NCI-H748 treated with DMSO at 0.1 percent for 48 hours (cell line): ENCODE measurements around the gene ASS1.

Experiments used
- DNase-seq: peaks from one replicate; lab custom pipeline; 2025; lab: John Stamatoyannopoulos, UW

ASS1 gene

DNA sequence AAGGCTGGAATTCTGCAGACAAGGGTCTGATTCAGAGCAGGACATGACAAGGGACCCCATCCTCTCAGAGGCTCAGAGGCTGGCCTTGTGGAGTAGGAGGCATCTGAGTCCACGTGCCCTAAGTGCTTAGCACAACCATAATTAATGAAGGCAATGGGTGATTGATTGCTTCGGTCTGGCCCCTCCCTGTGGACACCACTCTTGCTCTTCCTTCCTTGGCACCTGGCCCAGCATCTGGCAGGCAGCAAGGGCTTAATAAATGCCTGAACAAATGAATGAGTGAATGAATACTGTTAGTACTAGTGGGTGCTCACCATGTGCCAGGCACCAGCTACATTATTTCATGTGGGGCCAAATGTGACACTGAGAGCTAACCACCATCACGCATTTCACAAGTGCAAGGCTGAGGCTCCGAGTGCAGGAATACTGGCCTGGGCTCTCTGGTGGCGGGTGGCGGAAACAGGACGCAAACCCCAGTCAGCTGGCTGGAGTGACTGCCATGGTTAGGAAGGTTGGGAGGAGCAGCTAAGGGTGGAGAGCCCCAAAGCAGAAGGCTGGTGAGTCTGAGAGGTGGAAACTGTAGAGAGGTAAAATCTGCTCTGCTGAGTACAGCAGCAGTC, 53.6 kb downstream of the ASS1 start:
- peak; percentile 27 for DNase-seq

DNA sequence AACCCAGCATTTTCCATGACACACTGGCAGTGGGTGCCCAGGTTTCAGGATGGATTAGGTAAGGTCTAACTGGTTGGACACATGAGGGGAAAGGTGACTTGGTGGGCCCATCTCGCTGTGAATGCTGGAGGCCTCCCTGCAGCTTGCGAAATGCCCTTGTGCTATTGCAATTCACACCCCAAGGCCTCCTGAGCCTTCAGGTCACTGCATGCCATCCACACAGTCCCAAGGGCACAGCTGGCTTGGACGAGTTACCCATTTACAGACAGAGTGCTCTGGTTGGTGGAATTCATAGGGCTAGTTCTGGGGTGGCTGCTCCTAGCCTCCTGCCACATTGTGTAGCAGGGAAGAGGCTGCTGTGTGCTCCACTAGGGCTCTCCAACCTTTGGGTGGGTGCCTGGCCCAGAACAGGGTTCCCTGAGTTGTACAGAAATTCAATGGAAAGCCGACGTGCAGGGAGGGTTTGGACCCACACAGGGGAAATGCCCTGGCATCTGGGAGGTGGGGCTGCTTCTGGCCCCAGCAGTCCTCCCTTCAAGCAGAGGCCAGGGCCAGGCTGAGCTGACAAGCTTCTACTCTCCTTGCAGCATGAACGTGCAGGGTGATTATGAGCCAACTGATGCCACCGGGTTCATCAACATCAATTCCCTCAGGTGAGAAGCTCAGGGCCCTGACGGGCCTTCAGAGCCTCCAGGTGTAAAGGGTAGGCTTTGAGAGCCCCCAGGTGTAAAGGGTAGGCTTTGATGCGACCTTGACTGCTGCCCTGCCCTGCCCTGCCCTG, 54.3 kb downstream of the ASS1 start:
- no peak for DNase-seq

DNA sequence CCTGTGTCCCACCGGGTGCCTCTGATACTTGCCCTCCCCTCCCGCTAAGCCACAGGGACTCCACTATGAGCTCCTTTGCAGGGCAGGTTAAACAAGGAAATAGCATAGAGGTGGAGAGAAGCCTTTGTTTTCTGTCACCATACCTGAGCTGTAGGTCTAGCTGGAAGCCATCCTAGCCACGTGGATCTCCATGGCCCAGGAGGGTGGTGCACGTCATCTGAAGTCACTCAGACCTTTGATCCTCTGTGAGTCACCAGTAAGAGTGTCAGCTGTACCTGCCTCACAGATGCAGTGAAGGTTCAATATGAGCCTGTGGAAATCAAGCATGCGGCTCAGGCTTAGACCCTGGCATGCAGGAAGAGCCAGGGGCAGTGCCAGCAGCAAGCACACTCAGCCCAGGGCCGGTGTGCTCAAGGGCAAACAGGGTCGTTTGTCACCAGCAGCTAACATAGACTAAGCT, 55.1 kb downstream of the ASS1 start:
- DNase-seq, result no peak

GRCh38 chr9:130500340-130501180, 55.8 kb downstream of the ASS1 start:
- DNase-seq, result peak; percentile 92

DNA sequence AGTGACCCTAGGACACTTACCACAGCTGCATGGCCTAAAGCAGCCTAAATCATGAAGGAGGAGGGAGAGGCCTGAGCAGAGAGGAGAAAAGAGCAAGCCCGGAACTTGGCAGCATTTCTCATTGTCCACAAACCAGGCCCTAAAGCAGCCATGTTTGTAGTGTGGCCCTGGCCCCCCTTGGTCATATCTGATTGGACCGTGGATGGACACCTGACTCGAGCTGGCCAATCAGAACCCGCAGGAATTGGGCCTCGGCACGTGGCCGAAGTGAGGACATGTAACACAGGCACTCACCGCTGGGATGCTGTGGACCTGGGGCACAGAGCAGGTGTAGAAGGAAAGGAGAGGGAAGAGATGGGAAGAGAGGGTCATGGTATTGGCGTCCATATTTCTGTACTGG, 56.9 kb downstream of the ASS1 start:
- no peak for DNase-seq

GRCh38 chr9:130508218-130508617, 63.5 kb downstream of the ASS1 start:
- no peak for DNase-seq

DNA sequence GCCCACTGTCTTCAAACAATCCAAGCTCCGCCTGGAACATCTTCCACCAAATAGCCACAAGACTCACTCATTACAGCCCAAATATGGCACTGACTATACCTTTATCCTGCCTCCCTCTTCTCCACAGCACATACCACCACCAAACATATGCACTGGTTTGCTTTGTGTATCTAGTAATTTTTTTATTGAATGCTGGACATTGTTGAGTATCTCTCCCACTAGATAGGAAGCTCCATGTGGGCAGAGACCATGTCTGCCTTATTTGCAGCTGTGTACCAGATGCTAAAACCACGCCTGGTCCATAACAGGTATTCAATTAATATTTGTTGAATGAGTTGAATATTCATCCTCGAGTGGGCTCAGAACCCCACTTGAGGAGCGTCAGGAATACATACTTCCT, 67.4 kb downstream of the ASS1 start:
- DNase-seq, result no peak

DNA sequence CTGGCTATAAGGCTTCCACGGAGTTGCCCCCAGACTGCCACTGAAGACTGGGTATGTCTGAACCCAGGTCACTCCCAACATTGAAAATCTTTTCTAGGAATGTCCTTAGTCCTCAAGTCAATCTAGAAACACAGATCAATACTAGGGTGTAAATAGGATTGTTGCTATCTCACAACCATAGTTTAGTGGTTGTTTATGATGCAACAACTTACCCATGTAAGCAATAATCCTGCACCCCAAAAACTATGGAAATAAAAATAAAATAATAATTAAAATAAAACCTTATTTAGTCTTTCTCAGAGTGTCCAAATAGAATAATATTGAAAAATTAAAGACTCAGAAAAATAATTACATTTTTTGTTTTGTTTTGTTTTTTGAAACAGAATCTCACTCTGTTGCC, 68.3 kb downstream of the ASS1 start:
- no peak for DNase-seq

- DNase-seq, result no peak
These were observed 73.5 kb downstream of the ASS1 start for GRCh38 chr9:130518233-130518632.

DNA sequence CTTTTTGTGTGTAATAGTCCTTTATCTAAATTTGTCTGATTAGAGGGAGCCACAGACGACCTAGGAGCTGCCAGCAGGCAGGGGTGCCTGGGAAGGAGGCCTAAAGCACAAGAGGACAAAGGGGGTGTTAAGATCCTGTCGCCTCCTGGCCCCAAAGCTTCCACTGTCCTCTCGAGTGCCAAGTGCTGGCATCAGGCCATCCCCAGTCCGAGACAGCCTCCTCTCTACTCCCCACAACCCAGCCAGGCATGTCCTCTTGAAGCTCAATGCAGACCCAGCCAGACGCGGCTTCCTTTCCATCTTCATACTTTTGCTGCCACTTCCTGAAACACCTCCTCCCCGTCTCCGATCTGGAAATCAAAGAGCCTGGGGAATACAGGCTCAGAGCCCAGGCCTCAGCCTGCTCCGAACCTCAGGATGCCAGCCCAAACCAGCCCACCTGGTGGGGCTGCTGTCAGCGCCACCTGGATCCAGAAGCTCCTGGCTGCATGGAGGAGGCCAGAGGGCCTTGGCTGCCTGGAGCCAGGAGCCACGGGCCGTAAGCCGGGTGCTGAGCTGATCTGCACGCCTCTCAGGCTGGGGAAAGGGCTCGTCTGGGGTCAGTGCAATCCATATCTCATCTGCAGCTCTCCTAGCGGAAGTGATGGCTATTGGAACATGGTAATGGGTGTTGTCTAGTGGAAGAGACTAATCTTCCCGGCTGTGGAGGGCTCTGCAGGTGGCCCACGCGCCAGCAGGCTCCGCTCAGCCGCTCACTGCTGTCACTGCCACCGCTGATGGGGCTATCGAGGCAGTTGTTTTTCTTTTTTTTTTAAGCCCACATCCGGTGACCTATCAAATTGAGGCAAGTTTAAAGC, 74.4 kb downstream of the ASS1 start:
- DNase-seq, result no peak

DNA sequence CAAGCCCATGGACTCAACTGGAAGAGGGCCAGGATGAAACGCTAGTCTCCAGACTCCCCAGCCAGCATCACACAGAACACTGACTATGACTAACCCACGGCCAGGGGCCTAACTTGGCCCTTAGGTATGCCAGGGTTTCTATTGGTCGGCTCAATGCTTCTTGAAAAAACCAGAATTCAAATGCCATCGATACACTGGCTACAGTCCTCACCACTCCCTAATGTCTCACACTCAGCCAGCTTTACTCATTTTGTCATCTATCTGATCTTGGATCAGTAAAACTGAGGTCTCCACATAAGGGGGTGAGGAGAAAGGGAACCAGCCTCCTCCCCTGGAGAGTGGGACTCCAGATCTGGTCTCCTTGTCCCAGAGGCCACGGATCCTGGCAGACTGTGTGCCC, 75.2 kb downstream of the ASS1 start:
- no peak for DNase-seq

DNA sequence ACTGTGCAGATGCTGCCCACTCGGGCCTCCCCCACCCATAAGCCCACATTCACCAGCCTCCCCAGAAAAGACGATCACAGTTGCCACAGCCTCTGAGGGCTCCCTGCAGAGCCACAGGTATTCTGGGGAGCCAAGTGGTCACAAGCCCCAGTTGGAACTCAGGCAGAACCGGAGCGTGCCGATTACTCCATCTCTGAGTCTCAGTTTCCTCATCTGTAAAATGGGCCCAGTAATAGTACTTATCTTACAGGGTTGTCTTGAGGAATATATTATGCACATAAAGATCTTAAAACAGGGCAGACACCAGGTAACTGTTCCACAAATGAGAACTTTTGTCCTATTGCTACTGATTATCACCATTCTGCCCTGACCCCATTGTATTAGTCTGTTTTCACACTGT, 77.0 kb downstream of the ASS1 start:
- no peak for DNase-seq

DNA sequence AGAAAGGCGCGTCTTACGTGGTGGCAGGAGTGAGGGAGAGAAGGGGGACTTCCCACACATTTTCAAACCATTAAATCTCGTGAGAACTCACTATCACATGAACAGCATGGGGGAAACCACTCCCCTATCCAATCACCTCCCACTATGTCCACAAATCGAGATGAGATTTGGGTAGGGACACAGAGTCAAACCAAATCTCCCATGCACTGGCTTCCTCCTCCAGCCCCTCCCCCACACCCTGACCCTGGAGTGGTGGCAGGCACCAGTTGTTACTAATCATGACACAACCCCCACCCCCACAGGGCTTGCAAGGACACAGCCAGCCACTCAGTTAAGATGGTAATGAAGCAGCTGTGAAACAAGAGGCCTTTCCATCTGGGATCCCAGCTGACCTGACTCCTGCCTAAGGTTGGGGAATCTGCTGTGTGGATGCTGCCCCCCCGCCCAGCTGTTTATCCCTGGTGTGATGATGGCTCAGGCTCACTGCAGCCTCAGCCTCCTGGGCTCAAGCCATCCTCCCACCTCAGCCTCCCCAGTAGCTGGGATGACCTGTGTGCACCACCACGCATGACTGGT, 77.6 kb downstream of the ASS1 start:
- DNase-seq, result no peak

DNA sequence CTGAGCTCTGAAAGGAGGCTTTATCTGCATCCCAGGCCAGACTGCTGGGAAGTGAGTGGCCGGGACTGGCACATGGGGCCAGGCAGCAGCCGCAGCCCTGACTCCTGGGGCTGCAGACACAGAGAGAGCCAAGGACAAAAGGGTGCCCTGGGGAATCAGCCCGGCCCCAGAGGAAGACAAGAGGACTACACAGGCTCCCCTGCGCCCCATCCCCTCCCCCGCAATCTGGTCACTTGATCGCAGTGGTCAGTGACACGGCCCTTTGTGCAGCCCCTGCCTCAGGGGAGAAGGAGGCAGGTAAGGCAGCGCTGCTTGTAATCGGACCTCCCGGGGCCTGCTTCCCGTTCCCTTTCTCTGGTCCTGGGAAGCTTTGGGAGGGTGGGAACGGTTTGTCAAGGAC, 79.2 kb downstream of the ASS1 start:
- no peak for DNase-seq

DNA sequence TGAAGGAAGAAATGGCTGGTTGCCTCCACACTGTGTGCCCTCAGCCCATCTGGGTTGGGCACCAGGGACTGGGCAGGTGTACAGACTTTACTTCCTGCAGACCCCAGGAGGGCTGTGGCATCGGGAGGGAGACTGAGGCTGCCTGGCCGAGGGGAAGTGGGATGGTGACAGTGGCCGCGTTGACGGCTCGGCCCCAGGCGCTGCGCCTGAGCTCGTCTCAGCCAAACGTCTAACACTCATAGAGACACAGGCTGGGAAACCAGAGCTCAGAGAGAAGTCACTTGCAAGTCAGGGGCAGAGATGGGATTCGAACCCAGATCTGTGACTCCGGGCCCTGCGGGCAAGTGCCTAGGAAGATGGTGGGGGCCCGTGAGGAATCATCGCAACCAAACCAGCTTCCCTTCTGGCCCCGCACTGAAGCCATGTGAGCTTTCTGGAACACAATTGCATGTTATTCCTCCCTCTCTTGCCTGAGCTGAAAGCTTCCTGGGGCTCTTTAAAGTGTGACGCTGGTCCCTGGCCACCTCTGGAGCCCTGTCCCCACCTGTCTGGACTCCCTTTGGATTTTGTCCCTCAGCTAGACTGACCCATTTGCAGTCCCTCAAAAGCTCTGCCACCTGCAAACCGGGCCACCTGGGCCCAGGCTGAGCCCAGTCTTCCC, 81.6 kb downstream of the ASS1 start:
- DNase-seq, result no peak

GRCh38 chr9:130526854-130527650, 82.3 kb downstream of the ASS1 start:
- DNase-seq, result no peak

DNA sequence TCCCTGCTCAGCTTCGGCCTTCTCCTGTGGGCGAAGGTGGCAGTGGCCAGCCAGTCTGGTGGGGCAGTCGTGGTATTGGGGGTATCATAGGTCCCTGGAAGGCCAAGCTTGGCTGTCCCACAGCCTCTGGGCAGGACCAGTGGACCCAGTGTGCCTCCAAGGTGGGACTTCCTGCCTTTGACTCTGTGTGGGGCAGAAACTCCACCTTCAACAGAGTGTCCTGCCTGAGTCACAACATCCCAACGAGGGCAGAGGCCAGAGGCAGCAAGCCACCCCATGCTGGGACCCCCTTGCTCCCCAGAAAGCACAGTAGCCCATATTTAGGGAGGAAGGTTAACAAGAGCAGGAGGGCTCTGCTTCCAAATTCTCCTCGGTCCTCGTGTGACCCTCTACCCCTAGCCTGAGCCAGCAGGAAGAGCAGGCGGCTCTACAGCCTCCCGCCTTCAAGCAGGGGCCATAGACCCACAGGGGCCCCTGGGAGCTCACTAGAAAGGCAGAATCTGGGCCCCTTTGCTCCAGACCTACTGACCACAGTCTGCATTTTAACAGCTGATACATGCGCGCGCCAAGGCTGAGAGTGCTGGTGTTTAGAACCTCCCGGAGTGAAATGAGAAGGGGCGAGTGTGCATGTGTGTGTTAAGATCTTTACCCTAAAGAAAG, 83.0 kb downstream of the ASS1 start:
- no peak for DNase-seq

- no peak for DNase-seq
These were observed 83.9 kb downstream of the ASS1 start for GRCh38 chr9:130528674-130529073.

DNA sequence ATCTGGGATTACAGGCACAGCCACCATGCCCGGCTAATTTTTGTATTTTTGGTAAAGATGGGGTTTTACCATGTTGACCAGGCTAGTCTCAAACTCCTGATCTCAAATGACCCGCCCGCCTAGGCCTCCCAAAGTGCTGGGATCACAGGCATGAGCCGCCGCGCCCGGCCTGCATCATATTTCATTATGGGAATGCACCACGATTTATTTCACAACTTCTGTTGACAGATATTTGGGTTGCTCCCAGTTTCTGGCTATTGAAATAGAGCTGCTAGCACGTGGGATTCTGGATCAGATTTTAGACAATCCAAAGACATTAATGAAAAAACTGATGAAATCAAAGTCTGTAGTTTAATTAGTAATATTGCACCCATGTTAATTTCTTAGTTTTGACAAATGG, 86.2 kb downstream of the ASS1 start:
- no peak for DNase-seq

- DNase-seq, result no peak
These were observed 86.9 kb downstream of the ASS1 start for GRCh38 chr9:130531670-130532069.
